GM12878 (cell line): ENCODE measurements around the gene SETD6. TPM values are rescaled to one million over a fixed set of nuclear protein-coding genes. Genes with fewer than 3 reads are reported as not detected.

Experiments
- BMI1 ChIP-seq: fragments of 450-650 bp; IDR thresholded peaks from 2 replicates; pipeline ENCODE4 v1.6.1; 2016; ENCODE audit warnings: mild to moderate bottlenecking, moderate library complexity, borderline replicate concordance
- CHD1 ChIP-seq: IDR thresholded peaks from 2 replicates; pipeline ENCODE4 v1.6.1; 2012; ENCODE audit warnings: low read depth, low read length, improper control_type of control experiment
- HDAC6 ChIP-seq: fragments of 200-600 bp; sonication (generic); IDR thresholded peaks from one replicate; pipeline ENCODE4 v1.8.0; 2017; ENCODE audit warnings: antibody characterized with exemption; ENCODE audit not compliant: unreplicated experiment
- IKZF2 ChIP-seq, 2 experiments: fragments of 450-650 bp; IDR thresholded peaks; 2 replicates each; pipeline ENCODE4 v1.6.1; 2017; ENCODE audit warnings: mild to moderate bottlenecking in 2 of 2, moderate library complexity in 2 of 2
- POU2F2 ChIP-seq: IDR thresholded peaks from 3 replicates; pipeline ENCODE4 v1.6.1; 2011; ENCODE audit warnings: low read depth, mild to moderate bottlenecking, low read length, borderline replicate concordance
- RELB ChIP-seq: fragments of 450-650 bp; IDR thresholded peaks from 2 replicates; pipeline ENCODE4 v1.6.1; 2017; ENCODE audit warnings: low read depth, mild to moderate bottlenecking, moderate library complexity
- SMC3 ChIP-seq: IDR thresholded peaks from 2 replicates; pipeline ENCODE4 v1.6.1; 2011; ENCODE audit warnings: low read length, improper control_type of control experiment, borderline replicate concordance
- SP1 ChIP-seq: IDR thresholded peaks from one replicate; pipeline ENCODE4 v1.6.1; 2011; ENCODE audit warnings: low read depth, low read length
- YY1 ChIP-seq: IDR thresholded peaks from 2 replicates; pipeline ENCODE4 v1.6.1; 2011; ENCODE audit warnings: low read depth, mild to moderate bottlenecking, low read length
- polyA plus RNA-seq, 11 experiments: library from polyadenylated mRNA; depleted of rRNA in 4 of 11; unstranded in 6 of 11; stranded (reverse) in 5 of 11; fragments of >200 nt; fragmentation: Nextera tagmentation in 4 of 11; fragmentation: Illumina TruSeq in 1 of 11; extraction: Ambion mirVana in 4 of 11; extraction: Trizol in 1 of 11; gene quantifications; 1 replicate in 1 of 11; 2 replicates in 10 of 11; pipeline versions ENCODE4 v1.2.1 to v1.2.3, GENCODE V29; 2011 to 2016; ENCODE audit warnings: inconsistent platforms in 2 of 11, missing spikeins in 2 of 11, low read depth in 1 of 11
- total RNA-seq, 4 experiments: library from RNA; depleted of rRNA in 3 of 4; stranded (reverse); fragments of >200 nt in 3 of 4; fragmentation: Illumina TruSeq in 1 of 4; extraction: Trizol in 1 of 4; gene quantifications; 2 replicates each; pipeline versions ENCODE4 v1.2.1 to v1.2.3, GENCODE V29; 2013 to 2021
- TF ChIP-seq, protein P1 (sequence below): fragments of 450-650 bp; formaldehyde crosslinking; IDR thresholded peaks from 2 replicates; pipeline ENCODE4 v1.4.0; 2022; ENCODE audit warnings: mild to moderate bottlenecking, moderate library complexity

SETD6 gene
- total and polyA plus RNA-seq, 10 of the 15 experiments (the other 5 are each of a cell fraction or from before 2014, with no cell fraction given), result 8.2 to 23.8 (median 16.2) TPM

GRCh38 chr16:58515125-58515870, at the start of gene SETD6 (continued):
- TF ChIP-seq POU2F2 (peak; percentile 9; the same call in 1 of the 3 replicates), BMI1 (no peak), SMC3 (no peak), HDAC6 (peak; percentile 69), IKZF2 (IDR thresholded peaks at IDR 0.05) (no peak), RELB (peak; percentile 40; the same call in 1 of the 2 replicates), YY1 (peak; percentile 86), SP1 (peak; percentile 27), CHD1 (0 out of 2 replicates have a peak, but pooled peaks have one; percentile 55)
- TF ChIP-seq, protein P1, sequence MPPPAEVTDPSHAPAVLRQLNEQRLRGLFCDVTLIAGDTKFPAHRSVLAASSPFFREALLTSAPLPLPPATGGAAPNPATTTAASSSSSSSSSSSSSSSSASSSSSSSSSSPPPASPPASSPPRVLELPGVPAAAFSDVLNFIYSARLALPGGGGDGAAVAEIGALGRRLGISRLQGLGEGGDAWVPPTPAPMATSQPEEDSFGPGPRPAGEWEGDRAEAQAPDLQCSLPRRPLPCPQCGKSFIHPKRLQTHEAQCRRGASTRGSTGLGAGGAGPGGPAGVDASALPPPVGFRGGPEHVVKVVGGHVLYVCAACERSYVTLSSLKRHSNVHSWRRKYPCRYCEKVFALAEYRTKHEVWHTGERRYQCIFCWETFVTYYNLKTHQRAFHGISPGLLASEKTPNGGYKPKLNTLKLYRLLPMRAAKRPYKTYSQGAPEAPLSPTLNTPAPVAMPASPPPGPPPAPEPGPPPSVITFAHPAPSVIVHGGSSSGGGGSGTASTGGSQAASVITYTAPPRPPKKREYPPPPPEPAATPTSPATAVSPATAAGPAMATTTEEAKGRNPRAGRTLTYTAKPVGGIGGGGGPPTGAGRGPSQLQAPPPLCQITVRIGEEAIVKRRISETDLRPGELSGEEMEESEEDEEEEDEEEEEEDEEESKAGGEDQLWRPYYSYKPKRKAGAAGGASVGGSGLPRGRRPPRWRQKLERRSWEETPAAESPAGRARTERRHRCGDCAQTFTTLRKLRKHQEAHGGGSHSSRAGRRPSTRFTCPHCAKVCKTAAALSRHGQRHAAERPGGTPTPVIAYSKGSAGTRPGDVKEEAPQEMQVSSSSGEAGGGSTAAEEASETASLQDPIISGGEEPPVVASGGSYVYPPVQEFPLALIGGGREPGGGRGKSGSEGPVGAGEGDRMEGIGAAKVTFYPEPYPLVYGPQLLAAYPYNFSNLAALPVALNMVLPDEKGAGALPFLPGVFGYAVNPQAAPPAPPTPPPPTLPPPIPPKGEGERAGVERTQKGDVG (CRISPR knock-in tag), result no peak
